Activated naive CD8-positive, alpha-beta T cell treated with anti-CD3 and anti-CD28 coated beads for 36 hours (primary cell): ENCODE measurements around the gene BAIAP2L1. TPM values are rescaled to one million over a fixed set of nuclear protein-coding genes. Genes with fewer than 3 reads are reported as not detected.

Experiments used
- DNase-seq: peaks from one replicate; pipeline ENCODE4 v3.0.0; 2021
- H3K27ac Mint-ChIP-seq: one replicate; pipeline ENCODE4 v1.8.0; 2022; ENCODE audit warnings: mild to moderate bottlenecking, moderate library complexity, mixed read lengths
- H3K27me3 Mint-ChIP-seq: one replicate; pipeline ENCODE4 v1.8.0; 2022; ENCODE audit warnings: mild to moderate bottlenecking, mixed read lengths
- H3K36me3 Mint-ChIP-seq: one replicate; pipeline ENCODE4 v1.8.0; 2021; ENCODE audit warnings: mild to moderate bottlenecking, mixed read lengths
- H3K4me1 Mint-ChIP-seq: one replicate; pipeline ENCODE4 v1.8.0; 2021; ENCODE audit warnings: mixed read lengths
- H3K4me3 Mint-ChIP-seq: one replicate; pipeline ENCODE4 v1.8.0; 2022; ENCODE audit warnings: mild to moderate bottlenecking, moderate library complexity, mixed read lengths
- H3K9me3 Mint-ChIP-seq: one replicate; pipeline ENCODE4 v1.8.0; 2022; ENCODE audit warnings: mixed read lengths
- total RNA-seq, 2 experiments: library from RNA; stranded (reverse); gene quantifications; one replicate each; pipeline ENCODE4 v1.2.3, GENCODE V29; 2021

Gene BAIAP2L1
- total RNA-seq, 2 experiments from 2014 or later, result 2.3 TPM

DNA sequence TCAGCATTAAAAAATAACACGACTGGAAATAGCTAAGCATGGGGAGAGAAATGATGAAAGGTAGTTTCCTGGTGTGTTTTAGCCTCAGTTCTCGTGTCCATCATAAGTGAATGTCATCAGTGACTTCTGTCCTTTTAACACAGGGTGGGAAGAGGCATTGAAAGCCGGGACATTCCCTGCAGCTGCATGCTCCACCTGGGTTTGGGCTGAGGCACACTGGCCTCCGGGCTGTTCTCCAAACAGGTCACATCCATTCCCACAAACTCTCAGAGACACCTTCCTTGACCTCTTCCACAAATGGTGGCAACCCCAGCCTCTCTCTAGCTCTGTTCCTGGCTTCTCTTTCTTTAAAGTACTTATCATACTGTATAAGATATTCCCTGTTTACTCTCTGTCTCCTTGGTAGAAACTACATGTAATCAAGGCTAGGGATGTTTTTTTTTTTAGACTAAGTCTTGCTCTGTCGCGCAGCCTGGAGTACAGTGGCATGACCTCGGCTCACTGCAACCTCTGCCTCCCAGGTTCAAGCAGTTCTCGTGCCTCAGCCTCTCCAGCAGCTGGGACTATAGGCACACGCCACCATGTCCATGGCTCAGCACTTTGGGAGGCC lies 22.6 kb downstream of the BAIAP2L1 start:
- no peaks in the 10 kb centered on the region for H3K27me3 Mint-ChIP-seq
- DNase-seq, result no peak
- H3K9me3 Mint-ChIP-seq, result no peaks in the 10 kb centered on the region
- H3K4me3 Mint-ChIP-seq, result no peak overlapping the region
- H3K4me1 Mint-ChIP-seq, result no peaks in the 10 kb centered on the region
- no peak overlapping the region for H3K27ac Mint-ChIP-seq
- no peaks in the 10 kb centered on the region for H3K36me3 Mint-ChIP-seq

GRCh38 chr7:98376711-98377110 lies 24.2 kb downstream of the BAIAP2L1 start:
- H3K4me3 Mint-ChIP-seq, result no peak overlapping the region
- H3K36me3 Mint-ChIP-seq, result no peaks in the 10 kb centered on the region
- H3K27me3 Mint-ChIP-seq, result no peaks in the 10 kb centered on the region
- no peak overlapping the region for H3K27ac Mint-ChIP-seq
- DNase-seq, result no peak
- no peaks in the 10 kb centered on the region for H3K9me3 Mint-ChIP-seq
- no peaks in the 10 kb centered on the region for H3K4me1 Mint-ChIP-seq

DNA sequence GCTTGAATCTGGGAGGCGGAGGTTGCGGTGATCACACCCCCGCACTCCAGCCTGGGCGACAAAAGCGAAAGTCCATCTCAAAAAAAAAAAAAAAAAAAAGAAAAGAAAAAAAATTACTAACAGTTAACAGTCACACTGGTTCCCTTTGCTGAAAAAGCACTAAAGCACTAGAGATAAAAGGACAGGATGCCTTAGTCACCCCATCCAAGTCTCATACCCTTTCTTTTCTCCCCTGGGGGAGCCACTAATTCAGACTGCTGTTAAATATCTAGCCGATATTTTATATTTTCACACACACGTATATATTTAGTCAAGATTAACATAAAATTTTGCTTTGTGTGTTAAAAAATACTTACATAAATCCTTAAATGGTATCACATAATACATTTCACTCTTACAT lies 25.2 kb downstream of the BAIAP2L1 start:
- DNase-seq, result no peak
- Mint-ChIP-seq H3K4me1 (no peaks in the 10 kb centered on the region), H3K9me3 (no peaks in the 10 kb centered on the region), H3K4me3 (no peak overlapping the region), H3K27ac (no peak overlapping the region), H3K36me3 (no peaks in the 10 kb centered on the region), H3K27me3 (no peaks in the 10 kb centered on the region)

DNA sequence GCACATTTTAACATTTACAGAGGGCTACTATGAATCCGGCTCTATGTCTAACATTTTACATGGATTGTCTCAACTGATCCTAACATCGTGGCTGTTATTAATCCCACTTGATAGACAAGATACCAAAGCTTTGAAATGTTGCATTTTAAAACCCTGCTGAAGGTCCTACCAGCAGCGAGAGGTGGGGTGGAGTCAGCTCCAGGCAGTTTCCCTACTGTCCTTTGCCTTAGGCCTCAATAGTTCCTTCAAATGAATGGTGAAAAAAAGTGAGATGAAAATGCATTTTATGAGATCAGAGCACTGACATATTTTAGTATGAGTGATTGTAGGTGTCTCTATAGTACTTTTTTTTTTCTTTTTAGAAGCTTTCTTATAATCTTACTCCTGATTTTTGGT lies 26.6 kb downstream of the BAIAP2L1 start:
- Mint-ChIP-seq H3K4me1 (no peaks in the 10 kb centered on the region), H3K4me3 (no peak overlapping the region), H3K27ac (no peak overlapping the region), H3K36me3 (no peaks in the 10 kb centered on the region), H3K27me3 (peaks cover 3% of the 10 kb centered on the region), H3K9me3 (no peaks in the 10 kb centered on the region)
- DNase-seq, result no peak

DNA sequence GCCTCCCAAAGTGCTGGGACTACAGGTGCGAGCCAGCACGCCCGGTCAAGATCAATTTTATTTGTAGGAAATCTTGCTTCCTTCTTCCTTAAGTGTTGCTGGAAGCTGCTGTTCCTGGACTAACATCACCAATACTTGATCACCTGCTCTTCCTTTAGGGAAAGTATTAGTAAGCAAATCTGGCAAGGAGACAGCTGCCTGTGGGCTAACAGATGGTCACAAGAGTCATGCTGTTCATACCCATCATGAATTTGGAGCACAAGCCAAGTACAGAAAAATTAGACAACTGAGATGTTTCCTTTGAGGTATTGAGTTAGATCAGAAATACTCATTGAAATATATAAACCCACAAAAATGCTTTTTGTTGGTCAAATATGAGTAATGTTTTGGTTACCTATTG lies 27.9 kb downstream of the BAIAP2L1 start:
- no peaks in the 10 kb centered on the region for H3K36me3 Mint-ChIP-seq
- no peaks in the 10 kb centered on the region for H3K4me1 Mint-ChIP-seq
- H3K27me3 Mint-ChIP-seq, result peaks cover 3% of the 10 kb centered on the region
- H3K9me3 Mint-ChIP-seq, result no peaks in the 10 kb centered on the region
- no peak for DNase-seq
- no peak overlapping the region for H3K4me3 Mint-ChIP-seq
- no peak overlapping the region for H3K27ac Mint-ChIP-seq

DNA sequence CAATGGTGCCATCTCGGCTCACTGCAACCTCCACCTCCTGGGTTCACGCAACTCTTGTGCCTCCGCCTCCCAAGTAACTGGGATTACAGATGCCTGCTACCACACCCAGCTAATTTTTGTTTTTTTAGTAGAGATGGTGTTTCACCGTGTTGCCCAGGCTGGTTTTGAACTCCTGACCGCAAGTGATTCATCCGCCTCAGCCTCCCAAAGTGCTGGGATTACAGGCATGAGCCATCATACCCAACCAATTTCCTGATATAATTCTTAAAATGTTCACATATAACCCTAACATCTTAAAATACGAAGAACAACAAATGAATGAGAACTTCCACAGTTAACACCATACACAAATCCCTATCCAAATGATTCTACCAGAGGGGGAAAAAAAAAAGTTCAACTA lies 31.2 kb downstream of the BAIAP2L1 start:
- Mint-ChIP-seq H3K4me1 (no peaks in the 10 kb centered on the region), H3K4me3 (no peak overlapping the region), H3K9me3 (no peaks in the 10 kb centered on the region), H3K27ac (no peak overlapping the region), H3K27me3 (peaks cover 6% of the 10 kb centered on the region), H3K36me3 (peaks cover 1% of the 10 kb centered on the region)
- DNase-seq, result no peak

- peaks cover 1% of the 10 kb centered on the region for H3K36me3 Mint-ChIP-seq
- no peak for DNase-seq
- H3K27ac Mint-ChIP-seq, result no peak overlapping the region
- H3K27me3 Mint-ChIP-seq, result peaks cover 6% of the 10 kb centered on the region
- H3K4me1 Mint-ChIP-seq, result no peaks in the 10 kb centered on the region
- H3K4me3 Mint-ChIP-seq, result no peak overlapping the region
- H3K9me3 Mint-ChIP-seq, result no peaks in the 10 kb centered on the region
Measured at GRCh38 chr7:98368716-98369115, 32.2 kb downstream of the BAIAP2L1 start.

DNA sequence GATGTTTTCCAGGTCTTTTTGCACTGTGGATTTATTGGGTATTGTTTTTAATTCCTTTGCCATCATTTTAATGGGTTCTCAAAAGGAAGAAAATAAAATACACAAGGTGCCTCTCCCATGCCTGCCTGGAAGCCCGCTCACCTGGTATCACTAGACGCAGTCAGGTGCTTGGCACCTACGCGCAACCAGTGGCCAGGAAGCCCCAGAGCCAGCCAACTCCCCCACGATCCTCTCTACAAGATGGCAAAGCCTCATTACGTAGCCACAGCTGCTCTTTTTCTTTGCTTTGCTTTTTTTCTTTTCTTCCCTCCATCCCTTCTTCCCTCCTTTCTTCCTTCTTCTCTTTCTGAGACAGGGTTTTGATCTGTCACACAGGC lies 34.3 kb downstream of the BAIAP2L1 start:
- Mint-ChIP-seq H3K9me3 (no peaks in the 10 kb centered on the region), H3K4me1 (no peaks in the 10 kb centered on the region), H3K27ac (no peak overlapping the region), H3K4me3 (no peak overlapping the region), H3K27me3 (peaks cover 6% of the 10 kb centered on the region), H3K36me3 (peaks cover 1% of the 10 kb centered on the region)
- DNase-seq, result no peak

DNA sequence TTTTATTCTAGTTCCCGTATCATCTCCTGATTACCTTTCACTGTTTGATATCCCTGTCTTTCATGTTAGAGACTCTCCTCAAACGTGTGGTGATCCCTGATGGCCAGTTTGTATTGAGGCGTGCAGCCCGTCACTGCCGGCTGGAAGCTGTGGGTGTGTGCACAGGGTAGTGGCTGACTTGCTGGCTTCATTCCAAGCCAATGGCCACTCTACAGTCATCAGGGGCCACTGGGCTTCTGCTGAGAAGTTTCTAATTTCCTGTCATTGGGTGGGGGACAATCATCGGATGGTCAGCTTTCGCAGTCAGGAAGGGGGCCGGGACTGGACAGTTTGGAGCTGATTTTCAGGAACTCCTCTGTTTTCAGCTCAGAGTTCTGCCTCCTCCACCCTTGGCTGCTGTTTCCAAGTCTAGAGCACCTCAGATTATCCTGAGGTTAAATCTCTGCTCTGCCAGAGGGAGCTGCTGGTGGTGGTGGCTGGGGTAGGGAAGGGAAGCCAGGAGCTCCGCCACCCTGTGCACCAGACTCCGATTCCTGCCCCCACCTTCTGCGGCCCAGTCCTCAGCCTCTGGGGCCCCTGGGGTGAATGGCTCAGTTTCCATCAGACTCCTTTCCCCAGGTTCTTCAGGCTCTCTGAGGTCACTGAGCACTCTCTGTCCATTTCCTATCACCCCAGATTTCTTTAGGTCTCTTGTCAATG lies 34.9 kb downstream of the BAIAP2L1 start:
- DNase-seq, result no peak
- Mint-ChIP-seq H3K27ac (no peak overlapping the region), H3K4me3 (no peak overlapping the region), H3K27me3 (peaks cover 6% of the 10 kb centered on the region), H3K4me1 (no peaks in the 10 kb centered on the region), H3K36me3 (peaks cover 1% of the 10 kb centered on the region), H3K9me3 (no peaks in the 10 kb centered on the region)

DNA sequence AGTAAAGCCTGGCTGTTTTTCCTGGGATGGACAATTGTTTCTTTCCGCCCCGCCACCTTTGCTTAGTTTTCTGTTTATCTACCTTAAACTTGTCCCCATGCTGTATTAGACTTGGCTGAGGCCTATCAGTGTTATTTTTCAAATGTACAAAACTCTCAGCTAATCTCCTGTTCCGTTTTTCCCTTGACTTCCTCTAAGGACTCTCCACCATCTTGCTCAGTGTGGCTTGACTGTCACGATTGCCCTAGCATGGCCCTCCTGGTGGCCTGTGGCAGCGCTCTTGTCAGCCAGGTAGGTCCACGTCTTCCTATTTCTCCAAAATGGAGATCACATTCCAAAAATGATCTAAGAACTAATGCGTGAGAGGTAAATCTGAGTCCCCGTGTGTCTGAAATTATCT lies 36.7 kb downstream of the BAIAP2L1 start:
- peaks cover 3% of the 10 kb centered on the region for H3K27me3 Mint-ChIP-seq
- no peaks in the 10 kb centered on the region for H3K9me3 Mint-ChIP-seq
- peaks cover 1% of the 10 kb centered on the region for H3K36me3 Mint-ChIP-seq
- no peak for DNase-seq
- H3K27ac Mint-ChIP-seq, result no peak overlapping the region
- H3K4me3 Mint-ChIP-seq, result no peak overlapping the region
- H3K4me1 Mint-ChIP-seq, result no peaks in the 10 kb centered on the region

- peaks cover 1% of the 10 kb centered on the region for H3K36me3 Mint-ChIP-seq
- H3K4me1 Mint-ChIP-seq, result no peaks in the 10 kb centered on the region
- no peak overlapping the region for H3K27ac Mint-ChIP-seq
- no peak overlapping the region for H3K4me3 Mint-ChIP-seq
- H3K9me3 Mint-ChIP-seq, result no peaks in the 10 kb centered on the region
- DNase-seq, result no peak
- H3K27me3 Mint-ChIP-seq, result peaks cover 3% of the 10 kb centered on the region
Measured at GRCh38 chr7:98362517-98362916, 38.4 kb downstream of the BAIAP2L1 start.

GRCh38 chr7:98360221-98361130 lies 40.4 kb downstream of the BAIAP2L1 start:
- H3K4me3 Mint-ChIP-seq, result no peak overlapping the region
- no peaks in the 10 kb centered on the region for H3K27me3 Mint-ChIP-seq
- no peaks in the 10 kb centered on the region for H3K4me1 Mint-ChIP-seq
- H3K27ac Mint-ChIP-seq, result no peak overlapping the region
- no peak for DNase-seq
- no peaks in the 10 kb centered on the region for H3K9me3 Mint-ChIP-seq
- no peaks in the 10 kb centered on the region for H3K36me3 Mint-ChIP-seq

DNA sequence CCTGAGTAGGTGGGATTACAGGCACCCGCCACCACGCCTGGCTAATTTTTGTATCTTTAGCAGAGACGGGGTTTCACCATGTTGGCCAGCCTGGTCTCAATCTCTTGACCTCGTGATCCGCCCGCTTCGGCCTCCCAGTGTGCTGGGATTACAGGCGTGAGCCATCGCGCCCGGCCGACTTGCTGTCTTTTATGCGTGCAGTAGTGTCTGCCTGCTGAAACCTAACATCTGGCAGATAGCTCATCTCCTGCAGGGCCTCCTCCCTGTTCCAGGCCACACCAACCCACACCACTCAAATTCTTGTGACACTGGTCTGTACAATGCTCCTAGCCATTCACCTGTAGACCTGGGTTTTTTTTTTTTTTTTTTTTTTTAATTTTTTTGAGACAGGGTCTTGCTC lies 41.5 kb downstream of the BAIAP2L1 start:
- Mint-ChIP-seq H3K4me1 (no peaks in the 10 kb centered on the region), H3K4me3 (no peak overlapping the region), H3K9me3 (no peaks in the 10 kb centered on the region), H3K36me3 (no peaks in the 10 kb centered on the region), H3K27me3 (no peaks in the 10 kb centered on the region), H3K27ac (no peak overlapping the region)
- DNase-seq, result no peak

DNA sequence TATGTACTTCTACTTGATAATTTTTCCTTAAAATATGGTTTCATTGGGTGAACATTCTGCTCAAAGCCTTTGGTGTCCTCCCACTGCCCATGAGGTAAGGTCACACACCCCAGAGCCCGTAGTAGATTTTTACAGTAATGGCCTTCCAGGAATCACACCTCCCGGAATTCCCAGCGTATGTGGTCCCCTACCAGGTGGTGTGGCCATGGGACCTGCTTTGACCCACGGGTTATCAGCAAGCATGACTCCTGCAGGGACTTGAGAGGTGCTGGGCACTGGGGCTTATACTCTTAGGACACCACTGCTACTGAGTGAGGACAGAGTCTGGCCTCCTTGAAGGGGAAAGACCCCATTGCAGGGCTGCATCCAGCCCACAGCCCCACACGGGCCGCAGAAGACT lies 42.2 kb downstream of the BAIAP2L1 start:
- no peaks in the 10 kb centered on the region for H3K36me3 Mint-ChIP-seq
- H3K4me1 Mint-ChIP-seq, result no peaks in the 10 kb centered on the region
- H3K9me3 Mint-ChIP-seq, result no peaks in the 10 kb centered on the region
- DNase-seq, result no peak
- H3K27ac Mint-ChIP-seq, result no peak overlapping the region
- H3K27me3 Mint-ChIP-seq, result no peaks in the 10 kb centered on the region
- H3K4me3 Mint-ChIP-seq, result no peak overlapping the region

DNA sequence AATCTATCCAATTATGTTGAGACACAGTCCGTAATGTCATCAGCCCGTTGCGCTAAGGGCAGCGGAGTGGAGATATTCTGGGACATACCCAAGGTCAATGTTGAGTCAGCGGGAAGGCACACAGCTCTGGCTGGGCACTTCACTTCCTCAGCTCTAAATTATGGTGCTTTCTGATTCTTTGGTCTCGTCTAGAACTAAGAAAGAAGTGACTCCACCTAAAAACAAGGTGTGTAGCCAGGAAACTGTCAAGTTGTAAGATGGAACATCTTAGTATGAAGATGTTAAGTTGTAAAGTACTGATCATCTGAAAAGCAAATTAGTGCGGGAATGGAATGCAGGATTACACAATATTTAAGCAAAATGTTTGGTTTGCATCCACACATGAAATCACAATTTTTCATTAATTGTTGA lies 43.1 kb downstream of the BAIAP2L1 start:
- H3K36me3 Mint-ChIP-seq, result no peaks in the 10 kb centered on the region
- H3K4me1 Mint-ChIP-seq, result no peaks in the 10 kb centered on the region
- H3K27me3 Mint-ChIP-seq, result no peaks in the 10 kb centered on the region
- DNase-seq, result no peak
- H3K27ac Mint-ChIP-seq, result no peak overlapping the region
- H3K9me3 Mint-ChIP-seq, result no peaks in the 10 kb centered on the region
- no peak overlapping the region for H3K4me3 Mint-ChIP-seq

DNA sequence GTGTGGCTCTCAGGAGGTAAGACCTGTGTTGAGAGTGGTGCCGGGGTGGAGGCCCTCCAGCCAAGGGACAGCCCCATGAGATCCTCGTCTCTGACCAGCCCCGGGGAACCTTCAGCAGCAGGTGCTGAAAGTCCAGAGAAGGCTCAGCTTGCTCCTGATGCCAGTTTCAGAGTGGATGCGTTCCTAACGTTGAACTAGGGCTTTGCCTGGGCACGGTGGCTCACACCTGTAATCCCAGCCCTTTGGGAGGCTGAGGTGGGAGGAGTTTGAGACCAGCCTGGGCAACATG lies 45.7 kb downstream of the BAIAP2L1 start:
- Mint-ChIP-seq H3K4me1 (no peaks in the 10 kb centered on the region), H3K9me3 (no peaks in the 10 kb centered on the region), H3K4me3 (no peak overlapping the region), H3K36me3 (no peaks in the 10 kb centered on the region), H3K27ac (no peak overlapping the region), H3K27me3 (no peaks in the 10 kb centered on the region)
- DNase-seq, result no peak
